Keratinocyte (primary cell): ENCODE measurements around the gene IGFBP4. TPM values are rescaled to one million over a fixed set of nuclear protein-coding genes. Genes with fewer than 3 reads are reported as not detected.

ENCODE experiments used
- DNase-seq: peaks from one replicate; pipeline ENCODE4 v3.0.0-alpha.2; 2011; ENCODE audit warnings: low read depth, missing footprints, low spot score
- FAIRE-seq: peaks from 2 replicates; lab custom pipeline; 2011; peaks lifted over from hg19 to GRCh38; lab: Jason Lieb, UNC
- H2AFZ ChIP-seq: 2 replicates; pipeline ENCODE4 v1.6.0; 2012; ENCODE audit warnings: low read length, control low read depth, inconsistent platforms; ENCODE audit not compliant: control insufficient read depth
- H3K27ac ChIP-seq: 2 replicates; pipeline ENCODE4 v1.5.1; 2011; ENCODE audit warnings: low read length; ENCODE audit not compliant: control insufficient read depth, insufficient read depth
- H3K27me3 ChIP-seq: 3 replicates; pipeline ENCODE4 v1.6.0; 2011; ENCODE audit warnings: low read length; ENCODE audit not compliant: control insufficient read depth, insufficient read depth; ENCODE audit errors: extremely low read depth
- H3K36me3 ChIP-seq, 2 experiments: 2 replicates in 1 of 2; 3 replicates in 1 of 2; pipeline ENCODE4 v1.5.1; 2011; ENCODE audit warnings: low read length in 2 of 2, mild to moderate bottlenecking in 1 of 2; ENCODE audit not compliant: control insufficient read depth in 2 of 2, insufficient read depth in 2 of 2; ENCODE audit errors: extremely low read depth in 1 of 2
- H3K4me1 ChIP-seq: 3 replicates; pipeline ENCODE4 v1.5.1; 2011; ENCODE audit warnings: low read length; ENCODE audit not compliant: control insufficient read depth, insufficient read depth; ENCODE audit errors: extremely low read depth
- H3K4me2 ChIP-seq: 3 replicates; pipeline ENCODE4 v1.6.0; 2011; ENCODE audit warnings: low read depth, low read length; ENCODE audit not compliant: control insufficient read depth, insufficient read depth; ENCODE audit errors: extremely low read depth
- H3K4me3 ChIP-seq, 3 experiments: fragments of 200-600 bp in 1 of 3; sonication (generic) in 1 of 3; 2 replicates in 2 of 3; 3 replicates in 1 of 3; pipeline ENCODE4 v1.5.1; 2011 to 2016; ENCODE audit warnings: low read length in 3 of 3, mild to moderate bottlenecking in 3 of 3, control low read depth in 2 of 3, inconsistent platforms in 1 of 3, low read depth in 1 of 3, mixed read lengths in 1 of 3, mixed run types in 1 of 3, moderate library complexity in 1 of 3; ENCODE audit not compliant: control insufficient read depth in 2 of 3, insufficient read depth in 2 of 3; ENCODE audit errors: extremely low read depth in 1 of 3
- H3K79me2 ChIP-seq: 2 replicates; pipeline ENCODE4 v1.6.0; 2012; ENCODE audit warnings: low read length; ENCODE audit not compliant: control insufficient read depth, insufficient read depth
- H3K9ac ChIP-seq: 3 replicates; pipeline ENCODE4 v1.6.0; 2011; ENCODE audit warnings: low read length; ENCODE audit not compliant: control insufficient read depth, insufficient read depth; ENCODE audit errors: extremely low read depth
- H3K9me1 ChIP-seq: 3 replicates; pipeline ENCODE4 v1.6.0; 2011; ENCODE audit warnings: low read length; ENCODE audit not compliant: control insufficient read depth, insufficient read depth; ENCODE audit errors: extremely low read depth
- H3K9me3 ChIP-seq: 2 replicates; pipeline ENCODE4 v1.5.1; 2012; ENCODE audit warnings: low read depth, low read length; ENCODE audit not compliant: control insufficient read depth
- H4K20me1 ChIP-seq: 3 replicates; pipeline ENCODE4 v1.6.0; 2011; ENCODE audit warnings: low read length; ENCODE audit not compliant: control insufficient read depth, insufficient read depth; ENCODE audit errors: extremely low read depth
- EZH2 ChIP-seq: IDR thresholded peaks from one replicate; pipeline ENCODE4 v1.6.1; 2012; ENCODE audit warnings: inconsistent platforms, mild to moderate bottlenecking, low read length, moderate library complexity
- dilution Hi-C: fragments of 300-500 bp; cut with MboI; formaldehyde crosslinking; loops from one replicate; pipeline ENCODE4 v1.7.0; 2020; ENCODE audit warnings: low sequenced_read_pairs; ENCODE audit not compliant: extremely low pct_ligation_motif_present
- polyA plus RNA-seq, 5 experiments: library from polyadenylated mRNA; depleted of rRNA in 3 of 5; stranded (reverse) in 3 of 5; stranded (forward) in 1 of 5; unstranded in 1 of 5; fragments of >200 nt; gene quantifications; 1 replicate in 1 of 5; 2 replicates in 3 of 5; 3 replicates in 1 of 5; pipeline versions ENCODE4 v1.2.1 to v1.2.3, GENCODE V29; 2011 to 2012; ENCODE audit warnings: missing spikeins in 2 of 5, low read depth in 1 of 5, low replicate concordance in 1 of 5
- TF ChIP-seq, protein P1 (sequence below), 3 experiments: IDR thresholded peaks in 1 of 3; conservative IDR thresholded peaks in 1 of 3; optimal IDR thresholded peaks in 1 of 3; 2 replicates in 2 of 3; 3 replicates in 1 of 3; pipeline versions ENCODE3 to v1.5.1; 2011; ENCODE audit warnings: low read length in 3 of 3, mild to moderate bottlenecking in 3 of 3, moderate library complexity in 2 of 3, control low read depth in 1 of 3, inconsistent platforms in 1 of 3; ENCODE audit not compliant: insufficient read depth in 2 of 3; ENCODE audit errors: extremely low read depth in 1 of 3

IGFBP4 gene
- polyA plus RNA-seq, 1 donor (not counting 4 experiments of a cell fraction or from before 2014, with no cell fraction given), result 6.0 TPM

DNA sequence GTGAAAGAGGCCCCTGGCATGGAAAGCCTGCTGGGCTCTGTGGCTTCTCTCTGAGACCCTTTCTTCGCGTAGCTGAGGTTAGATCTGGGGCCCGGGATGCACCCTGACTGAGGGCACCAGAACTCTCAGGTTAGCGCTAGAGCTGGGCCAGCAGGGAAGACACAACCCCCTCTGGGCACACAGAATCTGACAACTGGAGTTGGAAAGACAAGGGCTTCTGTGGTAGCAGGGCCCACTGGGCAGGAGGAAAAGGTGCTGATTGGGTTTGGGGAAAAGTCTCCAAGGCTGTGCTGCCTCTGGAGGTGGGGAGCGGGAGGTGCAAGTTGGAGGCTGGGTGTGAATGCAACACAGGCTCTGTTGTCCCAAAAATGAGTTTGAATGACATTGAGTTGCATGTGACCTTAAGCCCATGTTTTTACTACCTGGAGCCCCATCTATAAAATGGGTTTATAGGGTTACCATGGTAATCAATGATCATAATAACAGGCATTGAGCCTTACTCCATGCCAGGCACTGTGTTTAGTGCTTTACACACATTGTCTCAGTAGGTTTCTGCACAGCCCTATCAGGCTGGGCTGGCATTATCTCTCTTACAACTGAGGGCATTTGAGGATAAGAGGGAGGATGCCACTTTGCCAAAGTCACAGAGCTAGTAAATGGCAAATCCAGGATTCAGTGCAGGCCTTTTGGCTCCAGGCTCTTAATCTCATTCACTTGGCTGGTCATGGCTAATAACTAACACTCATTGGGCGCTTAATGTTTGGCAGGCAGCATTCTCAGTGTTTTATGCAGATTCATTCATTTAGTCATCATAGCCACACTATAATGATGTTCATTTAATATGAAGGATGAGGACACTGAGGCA lies 9.5 kb upstream of the IGFBP4 start:
- no peak overlapping the region for H2AFZ ChIP-seq
- H3K36me3 ChIP-seq, result no peaks in the 10 kb centered on the region
- TF ChIP-seq, protein P1, sequence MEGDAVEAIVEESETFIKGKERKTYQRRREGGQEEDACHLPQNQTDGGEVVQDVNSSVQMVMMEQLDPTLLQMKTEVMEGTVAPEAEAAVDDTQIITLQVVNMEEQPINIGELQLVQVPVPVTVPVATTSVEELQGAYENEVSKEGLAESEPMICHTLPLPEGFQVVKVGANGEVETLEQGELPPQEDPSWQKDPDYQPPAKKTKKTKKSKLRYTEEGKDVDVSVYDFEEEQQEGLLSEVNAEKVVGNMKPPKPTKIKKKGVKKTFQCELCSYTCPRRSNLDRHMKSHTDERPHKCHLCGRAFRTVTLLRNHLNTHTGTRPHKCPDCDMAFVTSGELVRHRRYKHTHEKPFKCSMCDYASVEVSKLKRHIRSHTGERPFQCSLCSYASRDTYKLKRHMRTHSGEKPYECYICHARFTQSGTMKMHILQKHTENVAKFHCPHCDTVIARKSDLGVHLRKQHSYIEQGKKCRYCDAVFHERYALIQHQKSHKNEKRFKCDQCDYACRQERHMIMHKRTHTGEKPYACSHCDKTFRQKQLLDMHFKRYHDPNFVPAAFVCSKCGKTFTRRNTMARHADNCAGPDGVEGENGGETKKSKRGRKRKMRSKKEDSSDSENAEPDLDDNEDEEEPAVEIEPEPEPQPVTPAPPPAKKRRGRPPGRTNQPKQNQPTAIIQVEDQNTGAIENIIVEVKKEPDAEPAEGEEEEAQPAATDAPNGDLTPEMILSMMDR (optimal IDR thresholded peaks at IDR 0.05 in 1 of 3, IDR thresholded peaks at IDR 0.05 in 1 of 3, conservative IDR thresholded peaks at IDR 0.05 in 1 of 3; ENCODE audit: extremely low read depth in 1 of 3, insufficient read depth in 2 of 3, low read length in 3 of 3), result peak; percentile 67 to 79 (median 78)
- no peak for TF ChIP-seq EZH2
- no peak overlapping the region for H3K4me3 ChIP-seq
- H4K20me1 ChIP-seq, result no peaks in the 10 kb centered on the region
- no peak overlapping the region for H3K9ac ChIP-seq
- DNase-seq (no peak), FAIRE-seq (peak; percentile 74)
- no peaks in the 10 kb centered on the region for H3K9me3 ChIP-seq
- dilution Hi-C loops, result no loop called here
- no peak overlapping the region for H3K4me2 ChIP-seq
- no peaks in the 10 kb centered on the region for H3K9me1 ChIP-seq
- H3K27me3 ChIP-seq, result peaks cover 30% of the 10 kb centered on the region
- H3K27ac ChIP-seq, result no peak overlapping the region
- H3K79me2 ChIP-seq, result no peaks in the 10 kb centered on the region
- H3K4me1 ChIP-seq, result peaks cover 6% of the 10 kb centered on the region

DNA sequence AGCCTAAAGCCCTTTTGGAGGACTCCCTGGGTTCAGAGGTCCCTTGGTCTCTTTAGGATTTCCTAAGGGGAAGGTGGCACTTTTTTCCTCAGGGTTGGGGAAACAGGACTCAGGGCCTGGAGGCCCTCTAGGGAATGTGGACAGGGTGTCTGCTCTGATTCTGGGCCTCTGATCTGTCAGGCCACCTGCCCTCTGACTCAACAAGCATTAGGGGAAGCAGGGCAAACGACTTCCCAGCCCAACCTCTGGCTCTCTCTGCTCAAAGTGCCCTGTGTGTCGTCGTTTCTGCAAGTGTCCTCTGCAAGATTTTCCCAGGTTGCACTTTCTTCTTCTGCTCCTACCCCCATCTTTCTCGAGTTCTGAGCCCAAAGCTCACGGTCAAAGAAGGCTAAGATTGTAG lies 6.6 kb upstream of the IGFBP4 start:
- no peak overlapping the region for H2AFZ ChIP-seq
- FAIRE-seq (no peak), DNase-seq (no peak)
- no peak for TF ChIP-seq EZH2
- TF ChIP-seq, protein P1 (optimal IDR thresholded peaks at IDR 0.05 in 1 of 3, IDR thresholded peaks at IDR 0.05 in 1 of 3, conservative IDR thresholded peaks at IDR 0.05 in 1 of 3; ENCODE audit: extremely low read depth in 1 of 3, insufficient read depth in 2 of 3, low read length in 3 of 3), result no peak
- H3K27me3 ChIP-seq, result peaks cover 14% of the 10 kb centered on the region
- no peaks in the 10 kb centered on the region for H4K20me1 ChIP-seq
- H3K79me2 ChIP-seq, result no peaks in the 10 kb centered on the region
- H3K4me2 ChIP-seq, result no peak overlapping the region
- no peak overlapping the region for H3K9ac ChIP-seq
- no peak overlapping the region for H3K4me3 ChIP-seq
- H3K27ac ChIP-seq, result no peak overlapping the region
- no peaks in the 10 kb centered on the region for H3K36me3 ChIP-seq
- no peaks in the 10 kb centered on the region for H3K9me1 ChIP-seq
- H3K4me1 ChIP-seq, result peaks cover 6% of the 10 kb centered on the region
- dilution Hi-C loops, result no loop called here
- no peaks in the 10 kb centered on the region for H3K9me3 ChIP-seq
